GM12891 (cell line): ENCODE measurements around the gene TMEM25.

Experiments
- POLR2A ChIP-seq: IDR thresholded peaks from 2 replicates; pipeline ENCODE4 v1.6.1; 2011; ENCODE audit warnings: low read depth, low read length, control low read depth
- POLR2AphosphoS5 ChIP-seq: IDR thresholded peaks from 2 replicates; pipeline ENCODE4 v1.6.1; 2011; ENCODE audit warnings: low read depth, low read length, control low read depth
- POU2F2 ChIP-seq: IDR thresholded peaks from 2 replicates; pipeline ENCODE4 v1.6.1; 2011; ENCODE audit warnings: low read depth, mild to moderate bottlenecking, control low read depth, low read length, moderate library complexity
- SPI1 ChIP-seq: IDR thresholded peaks from 2 replicates; pipeline ENCODE4 v1.6.1; 2011; ENCODE audit warnings: low read depth, low read length, control low read depth
- TAF1 ChIP-seq: IDR thresholded peaks from 2 replicates; pipeline ENCODE4 v1.6.1; 2011; ENCODE audit warnings: low read depth, low read length, control low read depth

DNA sequence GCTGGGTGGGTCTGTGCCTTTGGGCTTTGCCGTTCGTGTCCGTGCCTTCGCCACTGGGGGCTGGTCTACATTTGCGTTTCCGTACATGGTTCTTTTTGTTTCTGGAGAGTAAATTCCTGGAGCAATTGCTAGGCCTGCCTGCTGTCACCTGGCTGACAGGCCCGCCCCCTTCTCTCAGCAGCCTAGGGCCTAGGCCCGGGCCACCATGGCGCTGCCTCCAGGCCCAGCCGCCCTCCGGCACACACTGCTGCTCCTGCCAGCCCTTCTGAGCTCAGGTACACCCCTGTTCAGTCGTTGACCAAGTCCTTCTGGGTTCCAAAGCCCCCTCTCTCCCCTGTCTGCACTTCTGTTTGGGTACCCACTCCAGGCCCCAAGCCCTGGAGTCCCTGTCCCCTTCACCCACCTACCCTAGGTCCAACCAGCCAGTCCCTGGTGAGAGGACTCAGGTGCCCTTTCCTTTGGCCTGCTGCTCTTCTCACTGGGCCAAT, 649 bp downstream of the TMEM25 start:
- TF ChIP-seq POLR2A, result no peak
- no peak for TF ChIP-seq POLR2AphosphoS5
- TF ChIP-seq TAF1, result no peak
- no peak for TF ChIP-seq SPI1
- TF ChIP-seq POU2F2, result no peak
